GM19238 (cell line): ENCODE measurements around the gene OR52A5.

Experiments used
- DNase-seq: peaks from one replicate; pipeline ENCODE4 v3.0.0; 2011; ENCODE audit warnings: low spot score; ENCODE audit not compliant: insufficient read length

The OR52A5 gene

DNA sequence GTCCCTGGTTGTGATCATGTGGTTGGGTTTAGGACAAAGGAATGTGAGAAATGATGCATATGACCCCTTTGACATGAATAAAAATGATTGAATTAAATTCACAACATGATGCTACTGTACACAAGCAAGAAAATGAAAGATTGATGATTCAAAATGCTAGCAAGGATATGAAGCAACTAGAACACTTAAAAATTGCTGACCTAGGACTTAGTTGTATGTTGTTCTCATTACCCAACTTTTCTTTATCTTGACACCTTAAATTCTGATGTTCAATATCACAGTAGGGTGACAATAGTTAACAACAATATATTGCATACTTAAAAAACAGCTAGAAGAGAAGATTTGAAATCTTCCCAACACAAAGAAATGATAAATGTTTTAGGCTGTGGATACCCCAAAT, 20.6 kb downstream of the OR52A5 start:
- no peak for DNase-seq

DNA sequence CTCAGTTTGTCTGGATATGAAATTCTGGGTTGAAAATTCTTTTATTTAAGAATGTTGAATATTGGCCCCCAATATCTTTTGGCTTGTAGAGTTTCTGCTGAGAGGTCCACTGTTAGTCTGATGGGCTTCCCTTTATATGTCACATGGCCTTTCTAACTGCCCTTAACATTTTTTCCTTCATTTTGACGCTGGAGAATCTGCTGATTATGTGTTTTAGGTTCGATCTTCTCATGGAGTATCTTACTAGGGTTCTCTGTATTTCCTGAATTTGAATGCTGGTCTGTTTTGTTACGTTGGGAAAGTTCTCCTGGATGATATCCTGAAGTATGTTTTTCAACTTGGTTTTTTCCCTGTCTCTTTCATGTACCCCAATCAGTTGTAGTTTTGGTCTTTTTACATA, 22.8 kb downstream of the OR52A5 start:
- DNase-seq = no peak

DNA sequence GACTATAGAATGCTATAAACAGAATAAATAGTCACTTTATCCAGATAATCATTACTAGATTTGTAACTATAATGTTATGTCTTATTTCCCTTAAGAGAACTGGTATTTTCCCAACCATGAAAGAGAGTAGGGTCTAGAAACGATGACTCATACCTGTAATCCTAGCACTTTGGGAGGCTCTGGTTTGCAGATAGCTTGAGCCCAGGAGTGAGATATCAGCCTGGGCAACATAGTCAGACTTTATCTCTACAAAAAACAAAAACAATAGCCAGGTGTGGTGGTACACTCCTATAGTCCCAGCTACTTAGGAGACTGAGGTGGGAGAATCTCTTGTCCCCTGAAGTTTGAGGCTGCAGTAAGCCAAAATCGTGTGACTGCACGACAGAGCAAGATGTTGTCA, 30.9 kb downstream of the OR52A5 start:
- no peak for DNase-seq

DNA sequence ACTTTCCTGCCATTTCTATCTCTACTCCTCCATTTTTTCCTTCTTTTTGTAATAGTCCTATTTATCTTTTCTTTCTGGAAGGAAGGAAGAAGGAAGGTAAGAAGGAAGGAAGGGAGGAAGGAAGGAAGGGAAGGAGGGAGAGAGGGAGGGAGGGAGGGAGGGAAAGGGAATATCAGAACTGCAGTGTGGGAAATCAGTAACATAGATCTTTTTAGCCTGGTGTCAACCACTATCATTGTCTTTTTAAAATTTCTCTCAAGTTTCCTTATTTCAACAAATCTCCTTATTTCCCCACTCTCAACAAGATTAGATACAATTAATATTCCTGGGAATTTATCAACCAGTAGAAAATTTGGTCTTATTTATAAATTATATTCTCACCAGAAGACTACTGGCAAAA, 35.1 kb downstream of the OR52A5 start:
- no peak for DNase-seq

DNA sequence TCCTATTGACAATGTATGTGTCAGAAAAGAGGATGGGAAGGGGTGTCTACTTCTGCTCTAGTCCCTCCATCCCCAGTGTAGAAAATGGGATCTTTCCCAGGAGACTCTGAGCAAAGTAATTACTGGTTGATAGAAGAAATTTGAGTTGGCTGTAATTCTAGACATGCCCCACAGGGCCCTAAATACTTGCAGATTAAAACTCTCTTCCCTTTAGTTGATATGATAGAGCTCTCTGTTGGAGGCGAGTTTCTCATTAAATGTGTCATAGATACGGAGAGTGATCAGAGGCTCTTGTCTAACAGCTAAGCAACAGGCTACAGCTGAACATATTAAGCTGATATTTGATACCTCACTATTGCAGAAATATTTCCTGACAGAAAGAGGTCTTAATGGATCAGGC, 35.9 kb downstream of the OR52A5 start:
- DNase-seq = no peak

DNA sequence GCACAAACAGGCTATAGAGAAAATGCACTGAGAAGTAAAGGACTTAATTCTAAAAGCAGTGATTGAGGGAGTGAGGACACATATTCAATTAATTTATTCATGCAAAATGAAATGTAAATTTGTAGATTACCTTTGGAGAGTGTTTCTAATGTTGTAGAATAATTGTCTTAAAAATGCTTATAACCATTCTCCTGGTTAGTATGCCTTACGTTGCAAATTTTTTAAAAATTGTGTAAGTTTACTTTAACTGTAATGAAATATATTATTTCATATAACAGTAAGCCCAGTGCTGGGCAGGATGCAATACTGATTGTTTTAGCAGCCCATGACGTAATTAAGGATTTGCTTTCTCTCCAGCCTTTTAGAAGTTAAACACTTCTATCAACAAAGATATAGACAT, 42.1 kb downstream of the OR52A5 start:
- DNase-seq = no peak

DNA sequence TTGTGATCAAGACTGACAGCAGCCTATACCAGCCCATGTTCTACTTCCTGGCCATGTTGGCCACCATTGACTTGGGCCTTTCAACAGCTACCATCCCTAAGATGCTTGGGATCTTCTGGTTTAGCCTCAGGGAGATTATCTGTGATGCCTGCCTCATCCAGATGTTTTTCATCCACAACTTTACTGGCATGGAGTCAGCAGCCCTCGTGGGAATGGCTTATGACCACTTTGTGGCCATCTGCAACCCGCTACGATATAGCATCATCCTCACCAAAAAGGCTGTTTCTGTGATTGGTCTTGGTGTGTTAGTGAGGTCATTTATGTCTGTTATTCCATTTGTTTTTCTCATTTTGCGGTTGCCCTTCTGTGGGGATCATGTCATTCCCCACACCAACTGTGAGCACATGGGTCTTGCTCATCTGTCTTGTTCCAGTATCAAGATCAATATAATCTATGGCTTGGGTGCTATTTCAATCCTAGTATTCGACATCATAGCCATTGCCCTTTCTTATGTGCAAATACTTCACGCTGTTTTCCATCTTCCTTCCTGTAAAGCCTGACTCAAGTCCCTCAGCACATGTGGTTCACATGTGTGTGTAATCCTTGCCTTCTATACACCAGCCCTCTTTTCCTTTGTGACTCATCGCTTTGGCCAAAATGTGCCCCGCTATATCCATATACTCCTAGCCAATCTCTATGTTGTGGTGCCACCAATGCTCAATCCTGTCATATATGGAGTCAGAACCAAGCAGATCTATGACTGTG, 45.2 kb downstream of the OR52A5 start:
- DNase-seq = no peak

DNA sequence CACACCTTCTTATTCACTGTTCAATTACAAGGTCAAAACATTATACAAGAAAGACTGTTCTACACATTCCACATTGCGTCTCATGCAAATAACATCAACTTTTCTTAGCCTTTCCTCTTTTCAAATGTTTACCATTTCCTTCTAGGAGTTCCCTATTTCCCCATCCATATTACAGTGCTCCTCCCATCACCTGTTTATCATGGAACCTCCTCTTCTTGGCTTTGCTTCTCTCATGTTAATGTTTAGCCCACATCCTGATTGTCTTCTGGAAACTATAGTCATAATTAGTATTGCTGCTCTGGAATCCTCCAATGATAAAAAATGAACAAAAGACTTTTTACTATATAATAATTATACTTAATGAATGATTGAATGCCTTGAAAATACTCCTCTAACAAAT, 47.5 kb downstream of the OR52A5 start:
- DNase-seq = no peak

DNA sequence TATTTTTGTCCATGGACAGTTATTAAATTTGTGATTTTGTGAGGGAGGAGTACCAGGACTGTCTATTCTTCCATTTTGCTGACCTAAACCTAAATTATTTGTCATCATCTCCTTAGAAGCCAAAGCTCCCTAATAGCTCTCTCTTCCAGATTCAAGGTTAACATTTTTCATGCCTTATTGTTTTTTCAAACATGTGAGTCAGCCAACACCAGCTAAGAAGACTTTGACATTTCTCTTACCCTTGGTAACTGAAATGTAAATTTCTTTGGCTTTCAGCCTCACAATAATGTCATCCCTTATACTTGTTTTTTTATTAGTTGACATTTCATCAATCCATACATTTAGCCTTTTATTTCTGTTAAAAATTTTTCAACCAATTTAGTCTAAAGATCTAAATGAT, 49.6 kb downstream of the OR52A5 start:
- DNase-seq = no peak

DNA sequence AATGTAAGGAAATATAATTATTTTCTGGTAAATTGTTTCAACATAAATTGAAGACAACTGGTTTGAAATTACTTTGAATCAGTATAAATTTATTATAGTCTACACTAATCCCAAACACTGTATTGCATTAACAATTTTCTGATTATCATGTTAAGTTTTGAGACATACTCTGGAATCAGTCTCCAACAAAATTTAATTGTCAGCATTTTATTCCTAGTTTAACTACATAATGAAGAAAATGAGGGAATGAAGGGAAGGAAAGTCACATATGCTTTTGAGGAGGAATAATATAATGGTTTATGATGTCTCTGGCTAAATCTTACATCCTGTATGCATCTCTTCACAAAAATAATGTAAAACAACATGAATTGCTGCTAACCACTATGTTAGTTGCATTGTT, 54.6 kb downstream of the OR52A5 start:
- DNase-seq = no peak

DNA sequence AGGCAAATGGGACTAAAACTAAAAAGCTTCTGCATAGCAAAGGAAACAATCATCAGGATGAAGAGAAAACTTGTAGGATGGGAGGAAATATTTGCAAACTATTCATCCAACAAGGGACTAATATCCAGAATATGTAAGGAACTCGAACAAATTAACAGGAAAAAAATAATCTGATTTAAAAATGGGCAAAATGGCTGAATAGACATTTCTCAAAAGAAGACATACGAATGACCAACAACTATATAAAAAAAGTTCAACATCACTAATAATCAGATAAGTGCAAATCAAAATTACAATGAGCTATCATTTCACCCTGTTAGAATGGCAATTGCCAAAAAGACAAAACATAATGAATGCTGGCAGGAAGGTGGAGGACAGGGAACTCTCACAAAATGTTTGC, 56.8 kb downstream of the OR52A5 start:
- no peak for DNase-seq
